Nephron (organoid): Measurements from ENCODE around the gene GPATCH8.

ENCODE experiments used
- H3K27ac Mint-ChIP-seq, 3 experiments: 2 replicates each; pipeline ENCODE4 v1.8.0; 2020; ENCODE audit warnings: mixed read lengths in 3 of 3, mild to moderate bottlenecking in 2 of 3, moderate library complexity in 1 of 3
- H3K27me3 Mint-ChIP-seq: 2 replicates; pipeline ENCODE4 v1.8.0; 2021; ENCODE audit warnings: low read depth, mild to moderate bottlenecking, moderate library complexity, mixed read lengths
- H3K36me3 Mint-ChIP-seq: 2 replicates; pipeline ENCODE4 v1.8.0; 2020; ENCODE audit warnings: low read depth, mixed read lengths
- H3K4me1 Mint-ChIP-seq: 2 replicates; pipeline ENCODE4 v1.8.0; 2020; ENCODE audit warnings: mixed read lengths
- H3K4me3 Mint-ChIP-seq, 3 experiments: 2 replicates each; pipeline ENCODE4 v1.8.0; 2020; ENCODE audit warnings: mild to moderate bottlenecking in 3 of 3, mixed read lengths in 3 of 3, moderate library complexity in 2 of 3
- H3K9me3 Mint-ChIP-seq: 2 replicates; pipeline ENCODE4 v1.8.0; 2020; ENCODE audit warnings: mixed read lengths
- TF ChIP-seq, protein P1 (sequence below), 3 experiments: fragments of 200-600 bp; sonication (generic); IDR thresholded peaks; one replicate each; pipeline ENCODE4 v1.5.0; 2021; ENCODE audit warnings: antibody characterized with exemption in 3 of 3; ENCODE audit not compliant: unreplicated experiment in 3 of 3

GPATCH8 gene

DNA sequence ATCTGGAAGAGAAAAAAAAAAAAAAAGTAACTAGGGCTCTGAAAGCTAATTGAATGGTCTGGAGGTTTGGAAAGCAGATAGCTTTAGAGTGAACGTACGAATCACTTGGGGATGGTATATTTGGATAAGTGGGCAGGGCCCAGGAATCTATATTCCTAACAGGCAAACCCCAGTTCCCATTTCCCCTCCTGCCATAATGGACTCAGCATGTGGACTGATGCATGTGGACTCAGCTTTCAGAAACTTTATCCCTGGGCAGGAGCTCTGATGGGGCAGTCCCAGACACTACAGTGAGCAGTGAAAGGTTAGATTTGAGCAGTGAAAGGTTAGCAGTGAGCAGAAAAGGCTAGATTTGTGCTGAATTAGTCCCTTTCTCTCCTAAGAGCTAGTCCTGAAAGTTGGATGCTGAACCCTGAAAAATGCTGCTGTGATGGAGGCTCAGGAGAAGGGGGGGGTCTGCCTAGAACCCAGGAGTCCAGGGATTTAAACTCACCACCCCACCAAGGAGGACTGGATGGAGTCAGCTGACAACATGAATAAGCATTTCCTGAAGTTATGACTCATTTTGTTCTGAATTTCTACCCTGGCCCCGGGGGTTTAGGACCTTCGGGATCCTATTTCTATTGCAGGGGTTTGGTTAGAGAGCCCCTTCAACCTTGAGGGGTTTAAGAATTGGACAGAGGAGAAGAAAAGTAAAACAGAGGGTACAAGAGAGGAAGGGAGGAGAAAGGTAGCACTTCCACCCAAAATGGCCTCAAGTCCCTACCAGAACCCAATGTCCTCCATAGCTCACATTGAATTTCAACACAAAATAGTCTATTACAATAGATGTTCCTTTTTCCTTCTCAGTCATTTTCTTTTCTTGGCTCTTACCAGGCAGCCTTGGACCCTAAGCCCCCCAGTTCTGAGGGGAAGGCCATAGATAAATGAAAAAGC lies 43.7 kb upstream of the GPATCH8 start:
- Mint-ChIP-seq H3K9me3 (no peaks in the 10 kb centered on the region), H3K36me3 (no peaks in the 10 kb centered on the region), H3K27me3 (no peaks in the 10 kb centered on the region), H3K4me1 (peaks cover 82% of the 10 kb centered on the region), H3K27ac (peak overlapping the region; percentile 97 to 99 (median 99)), H3K4me3 (peak overlapping the region; percentile 27 to 43 (median 28))
- TF ChIP-seq, protein P1, sequence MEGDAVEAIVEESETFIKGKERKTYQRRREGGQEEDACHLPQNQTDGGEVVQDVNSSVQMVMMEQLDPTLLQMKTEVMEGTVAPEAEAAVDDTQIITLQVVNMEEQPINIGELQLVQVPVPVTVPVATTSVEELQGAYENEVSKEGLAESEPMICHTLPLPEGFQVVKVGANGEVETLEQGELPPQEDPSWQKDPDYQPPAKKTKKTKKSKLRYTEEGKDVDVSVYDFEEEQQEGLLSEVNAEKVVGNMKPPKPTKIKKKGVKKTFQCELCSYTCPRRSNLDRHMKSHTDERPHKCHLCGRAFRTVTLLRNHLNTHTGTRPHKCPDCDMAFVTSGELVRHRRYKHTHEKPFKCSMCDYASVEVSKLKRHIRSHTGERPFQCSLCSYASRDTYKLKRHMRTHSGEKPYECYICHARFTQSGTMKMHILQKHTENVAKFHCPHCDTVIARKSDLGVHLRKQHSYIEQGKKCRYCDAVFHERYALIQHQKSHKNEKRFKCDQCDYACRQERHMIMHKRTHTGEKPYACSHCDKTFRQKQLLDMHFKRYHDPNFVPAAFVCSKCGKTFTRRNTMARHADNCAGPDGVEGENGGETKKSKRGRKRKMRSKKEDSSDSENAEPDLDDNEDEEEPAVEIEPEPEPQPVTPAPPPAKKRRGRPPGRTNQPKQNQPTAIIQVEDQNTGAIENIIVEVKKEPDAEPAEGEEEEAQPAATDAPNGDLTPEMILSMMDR (IDR thresholded peaks at IDR 0.05; ENCODE audit: unreplicated experiment in 3 of 3) = no peak

DNA sequence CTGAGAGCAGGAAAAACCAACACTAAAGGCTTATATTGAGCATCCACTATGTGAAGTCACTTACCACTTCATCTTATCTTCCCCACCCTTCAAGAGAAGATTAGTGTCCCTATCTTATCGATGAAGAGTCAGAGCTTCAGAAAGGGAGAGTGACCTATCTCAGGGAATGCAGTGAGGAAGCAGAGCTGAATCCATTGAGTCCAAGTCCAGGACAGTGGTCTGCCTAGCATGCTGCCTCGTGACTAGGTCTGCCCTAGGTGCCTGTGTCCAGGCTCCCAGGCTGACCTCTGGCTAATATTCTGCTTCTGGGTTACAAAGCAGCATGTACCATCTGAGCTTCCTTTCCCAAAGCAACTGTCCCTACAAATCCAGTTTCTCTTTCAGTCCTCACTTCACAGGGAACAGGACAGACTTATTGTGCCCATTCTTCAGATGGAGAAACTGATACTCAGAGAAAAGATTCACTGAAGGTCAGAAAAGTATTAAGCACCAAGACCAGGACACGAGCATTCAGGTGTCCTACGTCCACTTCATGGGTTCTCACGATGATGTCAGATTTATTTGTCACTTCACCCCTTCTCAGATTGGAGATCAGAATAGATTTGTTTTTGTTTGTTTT lies 40.8 kb upstream of the GPATCH8 start:
- H3K4me3 Mint-ChIP-seq = peak overlapping the region; percentile 9 to 52 (median 51)
- TF ChIP-seq, protein P1 (IDR thresholded peaks at IDR 0.05; ENCODE audit: unreplicated experiment in 3 of 3) = no peak
- H3K9me3 Mint-ChIP-seq = no peaks in the 10 kb centered on the region
- peak overlapping the region; percentile 99 for H3K27ac Mint-ChIP-seq
- no peaks in the 10 kb centered on the region for H3K27me3 Mint-ChIP-seq
- H3K36me3 Mint-ChIP-seq = no peaks in the 10 kb centered on the region
- peaks cover 77% of the 10 kb centered on the region for H3K4me1 Mint-ChIP-seq

DNA sequence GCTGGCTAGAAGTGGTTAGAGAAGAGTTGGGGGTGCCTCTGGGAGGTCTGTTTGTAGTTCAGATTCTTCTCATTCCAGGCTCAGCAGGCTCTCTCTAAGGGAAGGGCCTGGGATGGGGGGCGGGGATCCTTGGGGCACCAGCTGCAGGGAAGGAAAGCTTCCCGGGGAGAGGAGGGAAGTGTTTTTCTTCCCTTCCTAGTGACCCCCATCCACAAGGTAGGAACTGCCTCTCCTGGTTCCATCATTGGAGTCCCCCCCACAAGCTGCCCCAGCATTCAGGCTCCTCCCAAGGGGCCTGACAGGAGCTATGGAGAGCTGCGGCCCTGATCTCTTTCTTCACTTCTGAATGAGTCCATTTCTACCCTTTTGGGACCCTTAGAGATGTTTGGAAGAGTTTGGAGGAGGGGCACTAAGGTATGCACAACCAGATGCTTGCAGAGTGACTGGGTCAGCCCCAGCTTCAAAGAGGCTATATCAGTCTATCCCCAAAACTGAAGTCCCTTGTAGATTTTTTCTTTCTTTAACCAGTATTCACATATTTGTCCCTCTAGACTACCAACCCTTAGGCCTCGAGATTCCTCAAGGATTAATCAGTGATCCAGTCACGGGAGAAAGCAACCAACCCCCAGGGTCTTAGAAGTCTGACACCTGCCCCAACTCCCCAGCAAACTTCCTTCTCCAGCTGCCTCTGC lies 40.2 kb upstream of the GPATCH8 start:
- H3K36me3 Mint-ChIP-seq = no peaks in the 10 kb centered on the region
- H3K9me3 Mint-ChIP-seq = no peaks in the 10 kb centered on the region
- no peaks in the 10 kb centered on the region for H3K27me3 Mint-ChIP-seq
- H3K27ac Mint-ChIP-seq = peak overlapping the region; percentile 99
- peaks cover 71% of the 10 kb centered on the region for H3K4me1 Mint-ChIP-seq
- TF ChIP-seq, protein P1 (IDR thresholded peaks at IDR 0.05; ENCODE audit: unreplicated experiment in 3 of 3) = no peak
- H3K4me3 Mint-ChIP-seq = peak overlapping the region; percentile 73 to 75 (median 74)

DNA sequence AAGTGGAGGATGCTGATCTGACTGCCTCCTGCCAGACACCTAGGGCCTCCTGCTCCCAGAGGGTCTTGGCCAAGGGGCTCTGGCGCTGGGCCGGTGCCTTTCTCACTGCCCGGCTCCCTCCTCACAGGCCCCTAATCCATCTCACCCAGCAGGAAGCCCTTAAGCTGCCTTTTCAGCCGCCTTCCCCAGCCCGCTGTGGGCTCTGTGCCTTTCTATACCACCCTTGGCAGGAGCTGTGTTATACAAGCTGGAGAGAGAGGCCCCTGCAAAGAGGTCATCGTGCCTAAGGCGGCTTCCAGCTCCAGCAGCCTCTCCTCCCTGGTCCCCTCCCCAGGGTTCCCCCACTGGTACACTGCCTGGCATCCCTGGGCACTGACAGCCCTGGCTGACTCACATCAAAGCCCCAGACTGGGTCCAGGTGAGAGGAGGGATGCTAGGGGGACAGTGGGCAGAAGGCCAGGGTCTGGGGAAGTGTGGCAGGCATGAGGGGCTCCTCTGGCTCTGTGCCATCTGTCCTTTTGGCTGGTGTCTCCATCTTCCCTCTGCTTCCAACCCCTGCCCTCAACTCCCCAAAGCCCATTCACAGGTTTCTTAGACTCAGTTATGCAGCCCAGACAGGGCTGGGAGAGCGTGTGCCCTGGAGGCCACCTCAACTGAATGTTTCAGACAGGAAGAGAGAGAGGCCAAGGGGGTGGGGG lies 38.8 kb upstream of the GPATCH8 start:
- peak overlapping the region; percentile 99 for H3K27ac Mint-ChIP-seq
- no peaks in the 10 kb centered on the region for H3K36me3 Mint-ChIP-seq
- TF ChIP-seq, protein P1 (IDR thresholded peaks at IDR 0.05; ENCODE audit: unreplicated experiment in 3 of 3) = no peak
- H3K4me1 Mint-ChIP-seq = peaks cover 64% of the 10 kb centered on the region
- no peaks in the 10 kb centered on the region for H3K9me3 Mint-ChIP-seq
- no peaks in the 10 kb centered on the region for H3K27me3 Mint-ChIP-seq
- H3K4me3 Mint-ChIP-seq = peak overlapping the region; percentile 30 to 35 (median 33)

DNA sequence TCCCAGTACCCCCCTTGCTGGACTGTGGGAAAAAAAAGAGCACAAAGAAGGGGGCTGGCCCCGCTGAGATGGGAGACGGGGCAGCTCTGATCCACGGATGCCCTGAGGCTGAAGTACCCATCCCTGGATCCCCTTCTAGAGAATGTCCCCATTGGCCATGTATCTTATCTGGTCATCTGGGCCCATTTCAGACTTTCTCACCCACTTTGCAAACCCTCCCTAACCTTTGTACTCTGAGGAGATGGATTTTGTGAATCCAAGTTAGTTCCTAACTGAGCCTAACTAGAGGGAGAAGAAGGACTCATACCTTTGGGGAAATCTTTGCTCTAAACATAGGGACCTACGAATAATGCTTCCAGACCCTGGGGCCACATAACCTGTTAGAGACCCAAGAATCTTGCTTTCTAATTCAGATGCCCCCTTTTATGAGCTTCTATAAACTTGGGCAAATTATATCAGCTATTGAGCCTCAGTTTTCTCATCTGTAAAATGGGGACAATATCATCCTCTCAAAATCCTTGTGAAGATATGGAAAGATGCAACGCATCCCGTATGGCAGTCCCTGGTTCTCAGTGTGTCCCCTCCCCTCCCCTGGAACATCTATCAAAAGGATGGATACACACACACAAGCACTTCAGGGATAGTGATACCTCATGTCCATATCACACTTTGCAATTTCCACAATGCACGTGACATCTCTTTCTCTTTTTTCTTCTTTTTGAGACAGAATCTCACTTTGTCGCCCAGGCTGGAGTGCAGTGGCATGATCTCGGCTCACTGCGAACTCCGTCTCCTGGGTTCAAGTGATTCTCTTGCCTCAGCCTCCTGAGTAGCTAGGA lies 37.3 kb upstream of the GPATCH8 start:
- no peaks in the 10 kb centered on the region for H3K9me3 Mint-ChIP-seq
- H3K27ac Mint-ChIP-seq = peak overlapping the region; percentile 99
- TF ChIP-seq, protein P1 (IDR thresholded peaks at IDR 0.05; ENCODE audit: unreplicated experiment in 3 of 3) = no peak
- peaks cover 66% of the 10 kb centered on the region for H3K4me1 Mint-ChIP-seq
- no peaks in the 10 kb centered on the region for H3K27me3 Mint-ChIP-seq
- no peak overlapping the region for H3K4me3 Mint-ChIP-seq
- no peaks in the 10 kb centered on the region for H3K36me3 Mint-ChIP-seq
